SK-N-SH (cell line): Measurements from ENCODE around the gene TSPYL1.
"Not testable (repeated sequence)": the region's sequence is repeated elsewhere in the genome, so short reads cannot be mapped to it uniquely, and the experiment has no call there.

Experiments
- CTCF ChIP-seq: fragments of 200-600 bp; sonication (generic); IDR thresholded peaks from 2 replicates; pipeline ENCODE4 v1.6.1; 2017; ENCODE audit warnings: antibody characterized with exemption, mild to moderate bottlenecking, moderate library complexity
- ELF1 ChIP-seq: IDR thresholded peaks from 2 replicates; pipeline ENCODE4 v1.4.0; 2012
- EP300 ChIP-seq, 2 experiments: IDR thresholded peaks; 2 replicates each; pipeline versions ENCODE4 v1.4.0 to v1.6.1; 2012; ENCODE audit warnings: borderline replicate concordance in 1 of 2, low read depth in 1 of 2, low read length in 1 of 2
- MXI1 ChIP-seq: IDR thresholded peaks from 2 replicates; pipeline ENCODE4 v1.6.1; 2012; ENCODE audit warnings: mild to moderate bottlenecking, low read depth, low read length, improper control_type of control experiment
- NFIC ChIP-seq: IDR thresholded peaks from 2 replicates; pipeline ENCODE4 v1.4.0; 2012; ENCODE audit warnings: borderline replicate concordance
- PBX3 ChIP-seq: IDR thresholded peaks from 2 replicates; pipeline ENCODE4; 2012
- POLR2AphosphoS5 ChIP-seq: IDR thresholded peaks from 2 replicates; pipeline ENCODE4 v1.6.1; 2012; ENCODE audit warnings: low read depth, low read length
- TCF12 ChIP-seq: IDR thresholded peaks from 2 replicates; pipeline ENCODE4 v1.4.0; 2012
- USF2 ChIP-seq: fragments of 150-350 bp; IDR thresholded peaks from 2 replicates; pipeline ENCODE4 v1.6.1; 2017; ENCODE audit warnings: antibody characterized with exemption, low read length, low read depth, borderline replicate concordance
- YY1 ChIP-seq: IDR thresholded peaks from 2 replicates; pipeline ENCODE4 v1.4.0; 2012; ENCODE audit warnings: low read depth, mild to moderate bottlenecking

- TF ChIP-seq CTCF; POLR2AphosphoS5; YY1; MXI1; USF2; ELF1; PBX3; TCF12; EP300 (IDR thresholded peaks at IDR 0.05; ENCODE audit: borderline replicate concordance in 1 of 2, low read depth in 1 of 2, low read length in 1 of 2); NFIC: not testable (repeated sequence)
Measured at GRCh38 chr6:116321933-116322332, 42.2 kb upstream of the TSPYL1 start.
